D721Med (cell line): ENCODE measurements around the gene TACC3.

Experiments
- DNase-seq: peaks from one replicate; pipeline ENCODE4 v3.0.0; 2011; ENCODE audit warnings: low spot score; ENCODE audit not compliant: insufficient read length
- FAIRE-seq: peaks from 2 replicates; lab custom pipeline; 2011; peaks lifted over from hg19 to GRCh38; lab: Jason Lieb, UNC
- CTCF ChIP-seq: IDR thresholded peaks from 2 replicates; pipeline ENCODE4 v1.5.1; 2012; ENCODE audit warnings: mild to moderate bottlenecking, control low read depth; ENCODE audit not compliant: insufficient read depth; ENCODE audit errors: missing control alignments

Gene TACC3

GRCh38 chr4:1777822-1778641 lies 56.7 kb downstream of the TACC3 start:
- FAIRE-seq (no peak), DNase-seq (no peak)

GRCh38 chr4:1778642-1779392 lies 57.5 kb downstream of the TACC3 start:
- DNase-seq (no peak), FAIRE-seq (no peak)
- no peak for TF ChIP-seq CTCF

More at GRCh38 chr4:1777822-1778641, 56.7 kb downstream of the TACC3 start:
- no peak for TF ChIP-seq CTCF

- FAIRE-seq (no peak), DNase-seq (no peak)
- no peak for TF ChIP-seq CTCF
Measured at GRCh38 chr4:1779588-1780382, 58.5 kb downstream of the TACC3 start.

GRCh38 chr4:1780435-1780834 lies 59.1 kb downstream of the TACC3 start:
- TF ChIP-seq CTCF, result no peak
- DNase-seq (no peak), FAIRE-seq (no peak)

- TF ChIP-seq CTCF, result no peak
- no peak for DNase-seq
- FAIRE-seq, result no peak
Measured at GRCh38 chr4:1783015-1783414, 61.7 kb downstream of the TACC3 start.

GRCh38 chr4:1783970-1784369 lies 62.6 kb downstream of the TACC3 start:
- TF ChIP-seq CTCF, result no peak
- DNase-seq, result no peak
- no peak for FAIRE-seq
